Stimulated activated CD4-positive, alpha-beta T cell treated with anti-CD3 and anti-CD28 coated beads, Interleukin-15, amount 100 ng/mL, for 48 hours (primary cell): ENCODE measurements around the gene KIF3B.
"Not testable (repeated sequence)": the region's sequence is repeated elsewhere in the genome, so short reads cannot be mapped to it uniquely, and the experiment has no call there.

Experiments
- DNase-seq, 2 donors: peaks; one replicate each; pipeline ENCODE4 v3.0.0-alpha.2; 2020; ENCODE audit warnings: low read depth in 2 of 2

Gene KIF3B

GRCh38 chr20:32248043-32248442 is 29.4 kb upstream of the KIF3B start:
- no peak for DNase-seq

- peak in 1 of 2 donors; percentile 23 for DNase-seq
These were observed 28.3 kb upstream of the KIF3B start for GRCh38 chr20:32249030-32249738.

GRCh38 chr20:32251470-32251869 is 26.0 kb upstream of the KIF3B start:
- no peak for DNase-seq

- peak; percentile 80 to 82 for DNase-seq
These were observed 25.3 kb upstream of the KIF3B start for GRCh38 chr20:32252189-32252588.

- DNase-seq: not testable (repeated sequence)
These were observed 16.5 kb upstream of the KIF3B start for GRCh38 chr20:32260973-32261372.

GRCh38 chr20:32261644-32262043 is 15.8 kb upstream of the KIF3B start:
- no peak for DNase-seq

- no peak for DNase-seq
These were observed 14.0 kb upstream of the KIF3B start for GRCh38 chr20:32263398-32263954.

- no peak for DNase-seq
These were observed 5.8 kb upstream of the KIF3B start for GRCh38 chr20:32271620-32272019.

GRCh38 chr20:32274359-32274758 is 3.1 kb upstream of the KIF3B start:
- DNase-seq: no peak

GRCh38 chr20:32275163-32275562 is 2.3 kb upstream of the KIF3B start:
- DNase-seq: not testable (repeated sequence)

GRCh38 chr20:32278199-32278643 is 770 bp downstream of the KIF3B start:
- DNase-seq: no peak

GRCh38 chr20:32281711-32282110 is 4.3 kb downstream of the KIF3B start:
- DNase-seq: no peak

- no peak for DNase-seq
These were observed 5.0 kb downstream of the KIF3B start for GRCh38 chr20:32282461-32282860.

- DNase-seq: no peak
These were observed 7.7 kb downstream of the KIF3B start for GRCh38 chr20:32285082-32285620.

- DNase-seq: peak; percentile 43 to 47
These were observed 8.3 kb downstream of the KIF3B start for GRCh38 chr20:32285621-32286371.

GRCh38 chr20:32287231-32287638 is 9.8 kb downstream of the KIF3B start:
- no peak for DNase-seq

GRCh38 chr20:32288225-32288849 is 10.9 kb downstream of the KIF3B start:
- no peak for DNase-seq

- DNase-seq: not testable (repeated sequence)
These were observed 11.8 kb downstream of the KIF3B start for GRCh38 chr20:32289299-32289660.

GRCh38 chr20:32289661-32290431 is 12.4 kb downstream of the KIF3B start:
- no peak for DNase-seq

GRCh38 chr20:32291166-32291565 is 13.7 kb downstream of the KIF3B start:
- DNase-seq: no peak

- DNase-seq: no peak
These were observed 15.1 kb downstream of the KIF3B start for GRCh38 chr20:32292548-32292947.
